ENCODE results near the gene ARHGAP18. TPM values are rescaled to one million over a fixed set of nuclear protein-coding genes. Genes with fewer than 3 reads are reported as not detected.

The ARHGAP18 gene
- total RNA-seq, 1 experiment from 2014 or later = 2.4 TPM

GRCh38 chr6:129565366-129565765 is 144.6 kb downstream of the ARHGAP18 start:
- H3K27ac ChIP-seq (ENCODE audit: insufficient read length, low read depth, low read length) = no peak overlapping the region
- H3K4me2 ChIP-seq (ENCODE audit: insufficient read depth, insufficient read length, low read length) = no peak overlapping the region
- H3K4me3 Mint-ChIP-seq = no peak overlapping the region
- H3K27me3 ChIP-seq (ENCODE audit: insufficient read depth, low read length) = no peaks in the 10 kb centered on the region
- H3K14ac ChIP-seq (ENCODE audit: insufficient read depth, low read length) = no peak overlapping the region
- peaks cover 0 to 3% of the 10 kb centered on the region in 2 experiments; a peak in 1 of 5 replicates for H3K9me3 Mint-ChIP-seq
- no peak overlapping the region for H4K91ac ChIP-seq (ENCODE audit: insufficient read length, low read depth, low read length)
- no peaks in the 10 kb centered on the region for H3K79me2 ChIP-seq (ENCODE audit: insufficient read depth, low read length)
- no peak overlapping the region for H4K5ac ChIP-seq (ENCODE audit: insufficient read length, low read depth, low read length)
- no peak overlapping the region for H2BK20ac ChIP-seq (ENCODE audit: low read depth, low read length, poor library complexity, severe bottlenecking)
- no peak overlapping the region for H4K8ac ChIP-seq (replicated peaks; ENCODE audit: insufficient read length, low read depth, low read length)
- no peak overlapping the region for H3K18ac ChIP-seq (ENCODE audit: insufficient read length, low read depth, low read length)
- H2AK5ac ChIP-seq (ENCODE audit: insufficient read length, low read length) = no peak overlapping the region
- no peak overlapping the region for H2BK15ac ChIP-seq (ENCODE audit: low read depth, low read length)
- H3K4me1 ChIP-seq (ENCODE audit: insufficient read depth, low read length) = no peaks in the 10 kb centered on the region
- WGBS (ENCODE audit: extremely low coverage, insufficient read length, low lambda C conversion rate) = no CpG with 5 or more reads among the region's 4 CpGs
- no peak overlapping the region for H3K23ac ChIP-seq (ENCODE audit: insufficient read length, low read depth, low read length)
- H3K4me1 Mint-ChIP-seq = peaks cover 3% of the 10 kb centered on the region in 2 experiments
- no peak overlapping the region for H3K56ac ChIP-seq (ENCODE audit: insufficient read length, low read depth, low read length)
- H2AFZ ChIP-seq (ENCODE audit: low read length) = no peak overlapping the region
- no peak overlapping the region for H2BK5ac ChIP-seq (ENCODE audit: insufficient read length, low read length)
- TF ChIP-seq, protein P1, sequence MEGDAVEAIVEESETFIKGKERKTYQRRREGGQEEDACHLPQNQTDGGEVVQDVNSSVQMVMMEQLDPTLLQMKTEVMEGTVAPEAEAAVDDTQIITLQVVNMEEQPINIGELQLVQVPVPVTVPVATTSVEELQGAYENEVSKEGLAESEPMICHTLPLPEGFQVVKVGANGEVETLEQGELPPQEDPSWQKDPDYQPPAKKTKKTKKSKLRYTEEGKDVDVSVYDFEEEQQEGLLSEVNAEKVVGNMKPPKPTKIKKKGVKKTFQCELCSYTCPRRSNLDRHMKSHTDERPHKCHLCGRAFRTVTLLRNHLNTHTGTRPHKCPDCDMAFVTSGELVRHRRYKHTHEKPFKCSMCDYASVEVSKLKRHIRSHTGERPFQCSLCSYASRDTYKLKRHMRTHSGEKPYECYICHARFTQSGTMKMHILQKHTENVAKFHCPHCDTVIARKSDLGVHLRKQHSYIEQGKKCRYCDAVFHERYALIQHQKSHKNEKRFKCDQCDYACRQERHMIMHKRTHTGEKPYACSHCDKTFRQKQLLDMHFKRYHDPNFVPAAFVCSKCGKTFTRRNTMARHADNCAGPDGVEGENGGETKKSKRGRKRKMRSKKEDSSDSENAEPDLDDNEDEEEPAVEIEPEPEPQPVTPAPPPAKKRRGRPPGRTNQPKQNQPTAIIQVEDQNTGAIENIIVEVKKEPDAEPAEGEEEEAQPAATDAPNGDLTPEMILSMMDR (conservative IDR thresholded peaks at IDR 0.05) = no peak
- H3K36me3 Mint-ChIP-seq (ENCODE audit: insufficient read depth in 1 of 3, low read depth in 3 of 3) = peaks cover 0 to 4% (median 3%) of the 10 kb centered on the region in 3 experiments; a peak in 4 of 7 replicates
- no peak overlapping the region for H3T11ph ChIP-seq (ENCODE audit: low read length)
- no peak overlapping the region for H2BK120ac ChIP-seq (ENCODE audit: low read depth, low read length, poor library complexity, severe bottlenecking)
- no peaks in the 10 kb centered on the region for H4K20me1 ChIP-seq (ENCODE audit: control insufficient read depth, insufficient read depth, insufficient read length)
- no peak overlapping the region for H3K9ac ChIP-seq (ENCODE audit: extremely low read depth, insufficient read length, low read length)
- peak overlapping the region in 2 of 3 experiments; percentile 65 to 73; a peak in 3 of 7 replicates for H3K27ac Mint-ChIP-seq
- DNase-seq = no peak
- no peak overlapping the region for H3K4ac ChIP-seq (ENCODE audit: low read depth, low read length)
- no peaks in the 10 kb centered on the region for H3K79me1 ChIP-seq (ENCODE audit: insufficient read depth, low read depth, low read length, poor library complexity, severe bottlenecking)
- H3K9me3 ChIP-seq (ENCODE audit: control insufficient read depth, low read depth, low read length) = no peaks in the 10 kb centered on the region
- H3K27me3 Mint-ChIP-seq (ENCODE audit: low read depth) = no peaks in the 10 kb centered on the region; the same call in 1 of the 2 replicates
- no peaks in the 10 kb centered on the region for H3K23me2 ChIP-seq (ENCODE audit: insufficient read length, low read depth, low read length, poor library complexity, severe bottlenecking)
- H2BK12ac ChIP-seq (ENCODE audit: insufficient read length, low read depth, low read length) = no peak overlapping the region
